ENCODE data around the gene ORC2.

Gene ORC2

GRCh38 chr2:200939832-200940231, 23.6 kb downstream of the ORC2 start:
- H3K36me3 ChIP-seq, result peaks cover 50 to 89% (median 68%) of the 10 kb centered on the region in 3 donors
- DNase-seq, result no peak

GRCh38 chr2:200930947-200931626, 32.4 kb downstream of the ORC2 start:
- Histone ChIP-seq H3K4me3 (no peak overlapping the region), H3K4me1 (no peaks in the 10 kb centered on the region), H3K36me3 (peaks cover 62 to 99% (median 75%) of the 10 kb centered on the region in 3 donors), H3K27ac (no peak overlapping the region), H3K9me3 (no peaks in the 10 kb centered on the region), H3K27me3 (no peaks in the 10 kb centered on the region)
- intact Hi-C loops (cut with DNase I; ENCODE audit: low total_unique reads), result no loop called here
- no peak for DNase-seq
- no peak for TF ChIP-seq CTCF (IDR thresholded peaks at IDR 0.05)

More at GRCh38 chr2:200939832-200940231, 23.6 kb downstream of the ORC2 start:
- Histone ChIP-seq H3K4me1 (no peaks in the 10 kb centered on the region), H3K27ac (no peak overlapping the region), H3K4me3 (no peak overlapping the region), H3K27me3 (no peaks in the 10 kb centered on the region), H3K9me3 (no peaks in the 10 kb centered on the region)
- intact Hi-C loops (cut with DNase I; ENCODE audit: low total_unique reads), result no loop called here
- no peak for TF ChIP-seq CTCF (IDR thresholded peaks at IDR 0.05)

GRCh38 chr2:200929334-200930249, 33.9 kb downstream of the ORC2 start:
- Histone ChIP-seq H3K9me3 (no peaks in the 10 kb centered on the region), H3K27ac (no peak overlapping the region), H3K4me3 (no peak overlapping the region), H3K27me3 (no peaks in the 10 kb centered on the region), H3K36me3 (peaks cover 54 to 99% (median 75%) of the 10 kb centered on the region in 3 donors), H3K4me1 (no peaks in the 10 kb centered on the region)
- DNase-seq, result no peak
- intact Hi-C loops (cut with DNase I; ENCODE audit: low total_unique reads), result no loop called here
- no peak for TF ChIP-seq CTCF (IDR thresholded peaks at IDR 0.05)

GRCh38 chr2:200922439-200922838, 41.0 kb downstream of the ORC2 start:
- H3K9me3 ChIP-seq, result no peaks in the 10 kb centered on the region
- no peaks in the 10 kb centered on the region for H3K27me3 ChIP-seq
- H3K4me1 ChIP-seq, result no peaks in the 10 kb centered on the region
- no peak overlapping the region for H3K4me3 ChIP-seq
- intact Hi-C loops (cut with DNase I; ENCODE audit: low total_unique reads), result no loop called here
- no peak for TF ChIP-seq CTCF (IDR thresholded peaks at IDR 0.05)
- DNase-seq, result no peak
- H3K27ac ChIP-seq, result no peak overlapping the region
- H3K36me3 ChIP-seq, result peaks cover 36 to 92% (median 76%) of the 10 kb centered on the region in 3 donors

GRCh38 chr2:200913654-200914053, 49.8 kb downstream of the ORC2 start:
- Histone ChIP-seq H3K27ac (no peak overlapping the region), H3K4me3 (no peak overlapping the region), H3K9me3 (no peaks in the 10 kb centered on the region), H3K36me3 (peaks cover 48 to 93% (median 69%) of the 10 kb centered on the region in 3 donors), H3K27me3 (no peaks in the 10 kb centered on the region), H3K4me1 (no peaks in the 10 kb centered on the region)
- DNase-seq, result no peak
- intact Hi-C loops (cut with DNase I; ENCODE audit: low total_unique reads), result no loop called here
- TF ChIP-seq CTCF (IDR thresholded peaks at IDR 0.05), result no peak

Data from tibial artery (tissue), 4 donors.